ENCODE measurements around the gene APBA1. TPM values are rescaled to one million over a fixed set of nuclear protein-coding genes. Genes with fewer than 3 reads are reported as not detected.

The APBA1 gene
- total RNA-seq, 1 donor from 2014 or later: 13.0 TPM

- Mint-ChIP-seq H3K27me3 (ENCODE audit: unreplicated experiment) (peaks cover 2% of the 10 kb centered on the region), H3K36me3 (ENCODE audit: unreplicated experiment) (no peaks in the 10 kb centered on the region), H3K4me3 (ENCODE audit: unreplicated experiment) (no peak overlapping the region), H3K27ac (ENCODE audit: unreplicated experiment) (no peak overlapping the region), H3K4me1 (ENCODE audit: low read depth, unreplicated experiment) (peaks cover 8% of the 10 kb centered on the region), H3K9me3 (ENCODE audit: unreplicated experiment) (peaks cover 2% of the 10 kb centered on the region)
- TF ChIP-seq, protein P1, sequence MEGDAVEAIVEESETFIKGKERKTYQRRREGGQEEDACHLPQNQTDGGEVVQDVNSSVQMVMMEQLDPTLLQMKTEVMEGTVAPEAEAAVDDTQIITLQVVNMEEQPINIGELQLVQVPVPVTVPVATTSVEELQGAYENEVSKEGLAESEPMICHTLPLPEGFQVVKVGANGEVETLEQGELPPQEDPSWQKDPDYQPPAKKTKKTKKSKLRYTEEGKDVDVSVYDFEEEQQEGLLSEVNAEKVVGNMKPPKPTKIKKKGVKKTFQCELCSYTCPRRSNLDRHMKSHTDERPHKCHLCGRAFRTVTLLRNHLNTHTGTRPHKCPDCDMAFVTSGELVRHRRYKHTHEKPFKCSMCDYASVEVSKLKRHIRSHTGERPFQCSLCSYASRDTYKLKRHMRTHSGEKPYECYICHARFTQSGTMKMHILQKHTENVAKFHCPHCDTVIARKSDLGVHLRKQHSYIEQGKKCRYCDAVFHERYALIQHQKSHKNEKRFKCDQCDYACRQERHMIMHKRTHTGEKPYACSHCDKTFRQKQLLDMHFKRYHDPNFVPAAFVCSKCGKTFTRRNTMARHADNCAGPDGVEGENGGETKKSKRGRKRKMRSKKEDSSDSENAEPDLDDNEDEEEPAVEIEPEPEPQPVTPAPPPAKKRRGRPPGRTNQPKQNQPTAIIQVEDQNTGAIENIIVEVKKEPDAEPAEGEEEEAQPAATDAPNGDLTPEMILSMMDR (IDR thresholded peaks at IDR 0.05; ENCODE audit: partially characterized antibody, unreplicated experiment): no peak
- DNase-seq: no peak
Observed at GRCh38 chr9:69468380-69468779, 203.8 kb downstream of the APBA1 start.

DNA sequence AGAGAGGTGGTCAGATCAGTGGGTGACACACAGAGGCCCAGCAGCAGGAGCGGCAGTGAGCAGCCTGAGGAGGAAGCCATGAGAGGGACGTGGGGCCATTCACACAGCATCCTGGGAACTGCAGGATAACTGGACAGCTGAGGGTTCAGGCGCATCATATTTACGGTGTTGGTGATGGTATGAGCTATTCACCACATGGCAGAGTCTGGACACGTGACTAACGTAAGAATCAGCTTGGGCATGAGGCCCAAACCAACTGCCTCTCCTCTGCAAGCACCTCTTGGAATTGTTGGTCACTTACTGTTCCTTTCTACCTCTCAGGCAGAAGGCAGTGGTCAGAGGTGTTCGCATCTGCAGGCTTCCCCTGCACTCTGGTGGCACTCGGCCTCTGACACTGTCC is 206.0 kb downstream of the APBA1 start:
- peaks cover 3% of the 10 kb centered on the region for H3K36me3 Mint-ChIP-seq (ENCODE audit: unreplicated experiment)
- H3K27ac Mint-ChIP-seq (ENCODE audit: unreplicated experiment): no peak overlapping the region
- DNase-seq: no peak
- H3K27me3 Mint-ChIP-seq (ENCODE audit: unreplicated experiment): peaks cover 2% of the 10 kb centered on the region
- no peak overlapping the region for H3K4me3 Mint-ChIP-seq (ENCODE audit: unreplicated experiment)
- peaks cover 2% of the 10 kb centered on the region for H3K9me3 Mint-ChIP-seq (ENCODE audit: unreplicated experiment)
- TF ChIP-seq, protein P1 (IDR thresholded peaks at IDR 0.05; ENCODE audit: partially characterized antibody, unreplicated experiment): no peak
- H3K4me1 Mint-ChIP-seq (ENCODE audit: low read depth, unreplicated experiment): no peaks in the 10 kb centered on the region

DNA sequence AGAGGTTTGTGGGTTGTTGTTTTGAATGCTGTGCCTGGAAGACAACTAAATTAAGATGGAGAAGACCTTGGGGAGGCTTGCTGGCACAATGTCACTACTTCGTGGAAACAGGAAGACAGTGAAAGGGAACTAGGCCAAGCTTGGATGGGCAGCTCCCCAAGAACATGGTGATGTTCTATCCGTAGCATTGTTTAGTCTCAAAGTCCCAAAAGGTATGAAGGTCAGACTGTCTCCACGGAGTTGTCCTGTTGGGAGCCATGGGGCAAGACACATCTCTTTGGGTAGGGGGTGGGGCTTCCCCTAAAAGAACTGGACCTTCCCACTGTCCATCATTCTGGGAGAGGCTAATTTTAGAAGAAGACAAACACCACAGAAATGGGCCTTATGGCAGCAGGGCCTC is 206.7 kb downstream of the APBA1 start:
- H3K4me1 Mint-ChIP-seq (ENCODE audit: low read depth, unreplicated experiment): no peaks in the 10 kb centered on the region
- peaks cover 2% of the 10 kb centered on the region for H3K27me3 Mint-ChIP-seq (ENCODE audit: unreplicated experiment)
- no peak overlapping the region for H3K4me3 Mint-ChIP-seq (ENCODE audit: unreplicated experiment)
- H3K36me3 Mint-ChIP-seq (ENCODE audit: unreplicated experiment): peaks cover 3% of the 10 kb centered on the region
- TF ChIP-seq, protein P1 (IDR thresholded peaks at IDR 0.05; ENCODE audit: partially characterized antibody, unreplicated experiment): no peak
- H3K9me3 Mint-ChIP-seq (ENCODE audit: unreplicated experiment): peaks cover 2% of the 10 kb centered on the region
- DNase-seq: no peak
- H3K27ac Mint-ChIP-seq (ENCODE audit: unreplicated experiment): no peak overlapping the region

GRCh38 chr9:69463497-69464068 is 208.6 kb downstream of the APBA1 start:
- Mint-ChIP-seq H3K4me1 (ENCODE audit: low read depth, unreplicated experiment) (no peaks in the 10 kb centered on the region), H3K27me3 (ENCODE audit: unreplicated experiment) (peaks cover 2% of the 10 kb centered on the region), H3K9me3 (ENCODE audit: unreplicated experiment) (peaks cover 2% of the 10 kb centered on the region), H3K27ac (ENCODE audit: unreplicated experiment) (no peak overlapping the region), H3K4me3 (ENCODE audit: unreplicated experiment) (no peak overlapping the region), H3K36me3 (ENCODE audit: unreplicated experiment) (peaks cover 3% of the 10 kb centered on the region)
- DNase-seq: no peak
- TF ChIP-seq, protein P1 (IDR thresholded peaks at IDR 0.05; ENCODE audit: partially characterized antibody, unreplicated experiment): no peak

- Mint-ChIP-seq H3K4me1 (ENCODE audit: low read depth, unreplicated experiment) (no peaks in the 10 kb centered on the region), H3K27ac (ENCODE audit: unreplicated experiment) (no peak overlapping the region), H3K4me3 (ENCODE audit: unreplicated experiment) (no peak overlapping the region), H3K9me3 (ENCODE audit: unreplicated experiment) (peaks cover 2% of the 10 kb centered on the region), H3K27me3 (ENCODE audit: unreplicated experiment) (no peaks in the 10 kb centered on the region), H3K36me3 (ENCODE audit: unreplicated experiment) (peaks cover 9% of the 10 kb centered on the region)
- TF ChIP-seq, protein P1 (IDR thresholded peaks at IDR 0.05; ENCODE audit: partially characterized antibody, unreplicated experiment): no peak
- no peak for DNase-seq
Observed at GRCh38 chr9:69462394-69462793, 209.8 kb downstream of the APBA1 start.
